Heart left ventricle (tissue), 13 donors: ENCODE data around the gene TERT.
"Not testable (repeated sequence)": the region's sequence is repeated elsewhere in the genome, so short reads cannot be mapped to it uniquely, and the experiment has no call there.

Experiments
- CTCF ChIP-seq, 12 donors: fragments of 200-600 bp; sonication (generic) in 4 of 12; IDR thresholded peaks; one replicate each; pipeline versions ENCODE4 v1.5.0 to v1.8.0; 2018 to 2022; ENCODE audit warnings: antibody characterized with exemption in 12 of 12, mild to moderate bottlenecking in 5 of 12
- POLR2A ChIP-seq, 2 donors: fragments of 450-650 bp; IDR thresholded peaks; one replicate each; pipeline ENCODE4 v1.6.1; 2017; ENCODE audit warnings: antibody characterized with exemption in 2 of 2, mild to moderate bottlenecking in 2 of 2, moderate library complexity in 2 of 2
- donor health status: ischemic (EF 13 %, LVEDD 7.1; RV severe dilation, severe dysfunction).
- donor health status: DM: no; HTN: yes; CAD: no.
- donor health status: DM: no; HTN: no; CAD: no.
- donor health status: ischemic (EF 25% LVEDD 6.9; RV normal size, moderate dysfunction).
- donor health status: ischemic (EF 25% LVEDD 5.7; RV mildly dilated, moderate dysfunction).
- donor health status: ischemic (EF 35%, LVEDD 5.7; RV mildly dilated, moderate dysfunction).
- donor health status: nonischemic (EF 11% LVEDD 7.7; RV severe dilation, severe dysfunction).
- donor health status: DM: yes; HTN: yes; CAD: no.
- donor health status: PGD.
- donor health status: ischemic (EF 29% LVEDD 5.4; RV normal size, mild dysfunction).
- donor health status: nonischemic (EF 23%, LVEDD 6.1; RV moderate dilation, normal function).

- TF ChIP-seq CTCF, POLR2A (IDR thresholded peaks at IDR 0.05): not testable (repeated sequence)
These were observed 5.3 kb downstream of the TERT start for GRCh38 chr5:1289559-1289958.
